HCT116 (cell line): ENCODE measurements around the gene FAM171A1.

Source experiments
- EGR1 ChIP-seq: IDR thresholded peaks from 2 replicates; pipeline ENCODE4 v1.6.1; 2012; ENCODE audit warnings: low read depth
- ELF1 ChIP-seq: IDR thresholded peaks from 2 replicates; pipeline ENCODE4 v1.6.1; 2012; ENCODE audit warnings: low read depth, borderline replicate concordance
- EZH2 ChIP-seq: fragments of 200-600 bp; sonication (generic); IDR thresholded peaks from 2 replicates; pipeline ENCODE4 v1.6.1; 2017; ENCODE audit warnings: antibody characterized with exemption, mixed run types
- EZH2phosphoT487 ChIP-seq: fragments of 200-600 bp; IDR thresholded peaks from 2 replicates; pipeline ENCODE4 v1.6.1; 2018; ENCODE audit warnings: antibody characterized with exemption, borderline replicate concordance
- SIN3A ChIP-seq: IDR thresholded peaks from 2 replicates; pipeline ENCODE4 v1.6.1; 2012; ENCODE audit warnings: low read depth
- TF ChIP-seq, protein P1 (sequence below), 3 experiments: fragments of 200-600 bp in 1 of 3; sonication (generic) in 1 of 3; IDR thresholded peaks in 2 of 3; conservative IDR thresholded peaks in 1 of 3; 2 replicates each; pipeline ENCODE4 v1.5.1; 2012 to 2017; ENCODE audit warnings: low read depth in 2 of 3, low read length in 2 of 3, antibody characterized with exemption in 1 of 3, borderline replicate concordance in 1 of 3, control low read depth in 1 of 3, mild to moderate bottlenecking in 1 of 3, mixed read lengths in 1 of 3, mixed run types in 1 of 3, moderate library complexity in 1 of 3; ENCODE audit not compliant: insufficient read depth in 1 of 3
- TF ChIP-seq, protein P2 (sequence below): IDR thresholded peaks from 2 replicates; pipeline ENCODE4 v1.6.1; 2011; ENCODE audit warnings: mild to moderate bottlenecking, low read length, moderate library complexity; ENCODE audit not compliant: insufficient replicate concordance; ENCODE audit errors: extremely low read depth

DNA sequence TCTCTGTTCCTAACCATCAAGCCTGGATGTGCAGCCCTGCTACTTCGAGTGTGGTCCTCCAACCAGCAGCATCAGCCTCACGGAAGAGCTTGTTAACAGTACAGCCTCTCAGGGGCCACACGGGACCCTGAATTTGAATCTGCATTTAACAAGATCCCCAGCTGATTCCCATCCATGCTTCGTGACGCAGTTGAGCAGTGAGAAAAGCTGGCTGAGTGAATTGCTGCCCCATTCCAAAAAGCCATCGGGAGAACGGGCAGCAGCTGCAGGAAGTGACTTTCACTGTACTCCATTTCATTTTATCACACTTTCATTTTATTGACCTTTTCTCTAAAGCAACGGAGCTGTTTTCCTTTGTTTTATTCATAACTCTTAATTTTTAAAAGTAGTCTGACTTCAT is 22.5 kb downstream of the FAM171A1 start:
- TF ChIP-seq, protein P1, sequence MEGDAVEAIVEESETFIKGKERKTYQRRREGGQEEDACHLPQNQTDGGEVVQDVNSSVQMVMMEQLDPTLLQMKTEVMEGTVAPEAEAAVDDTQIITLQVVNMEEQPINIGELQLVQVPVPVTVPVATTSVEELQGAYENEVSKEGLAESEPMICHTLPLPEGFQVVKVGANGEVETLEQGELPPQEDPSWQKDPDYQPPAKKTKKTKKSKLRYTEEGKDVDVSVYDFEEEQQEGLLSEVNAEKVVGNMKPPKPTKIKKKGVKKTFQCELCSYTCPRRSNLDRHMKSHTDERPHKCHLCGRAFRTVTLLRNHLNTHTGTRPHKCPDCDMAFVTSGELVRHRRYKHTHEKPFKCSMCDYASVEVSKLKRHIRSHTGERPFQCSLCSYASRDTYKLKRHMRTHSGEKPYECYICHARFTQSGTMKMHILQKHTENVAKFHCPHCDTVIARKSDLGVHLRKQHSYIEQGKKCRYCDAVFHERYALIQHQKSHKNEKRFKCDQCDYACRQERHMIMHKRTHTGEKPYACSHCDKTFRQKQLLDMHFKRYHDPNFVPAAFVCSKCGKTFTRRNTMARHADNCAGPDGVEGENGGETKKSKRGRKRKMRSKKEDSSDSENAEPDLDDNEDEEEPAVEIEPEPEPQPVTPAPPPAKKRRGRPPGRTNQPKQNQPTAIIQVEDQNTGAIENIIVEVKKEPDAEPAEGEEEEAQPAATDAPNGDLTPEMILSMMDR (IDR thresholded peaks at IDR 0.05 in 2 of 3, conservative IDR thresholded peaks at IDR 0.05 in 1 of 3; ENCODE audit: borderline replicate concordance in 1 of 3, insufficient read depth in 1 of 3, low read depth in 2 of 3, low read length in 2 of 3), result no peak
- TF ChIP-seq EZH2phosphoT487 (no peak), EZH2 (no peak), ELF1 (no peak), EGR1 (no peak), SIN3A (no peak)
- TF ChIP-seq, protein P2, sequence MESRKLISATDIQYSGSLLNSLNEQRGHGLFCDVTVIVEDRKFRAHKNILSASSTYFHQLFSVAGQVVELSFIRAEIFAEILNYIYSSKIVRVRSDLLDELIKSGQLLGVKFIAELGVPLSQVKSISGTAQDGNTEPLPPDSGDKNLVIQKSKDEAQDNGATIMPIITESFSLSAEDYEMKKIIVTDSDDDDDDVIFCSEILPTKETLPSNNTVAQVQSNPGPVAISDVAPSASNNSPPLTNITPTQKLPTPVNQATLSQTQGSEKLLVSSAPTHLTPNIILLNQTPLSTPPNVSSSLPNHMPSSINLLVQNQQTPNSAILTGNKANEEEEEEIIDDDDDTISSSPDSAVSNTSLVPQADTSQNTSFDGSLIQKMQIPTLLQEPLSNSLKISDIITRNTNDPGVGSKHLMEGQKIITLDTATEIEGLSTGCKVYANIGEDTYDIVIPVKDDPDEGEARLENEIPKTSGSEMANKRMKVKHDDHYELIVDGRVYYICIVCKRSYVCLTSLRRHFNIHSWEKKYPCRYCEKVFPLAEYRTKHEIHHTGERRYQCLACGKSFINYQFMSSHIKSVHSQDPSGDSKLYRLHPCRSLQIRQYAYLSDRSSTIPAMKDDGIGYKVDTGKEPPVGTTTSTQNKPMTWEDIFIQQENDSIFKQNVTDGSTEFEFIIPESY, result no peak
